HK-2 (cell line): ENCODE measurements around the gene MAPKAP1.

Experiments
- DNase-seq: peaks from one replicate; pipeline ENCODE4 v3.0.0-alpha.2; 2018; ENCODE audit not compliant: unreplicated experiment

MAPKAP1 gene

DNA sequence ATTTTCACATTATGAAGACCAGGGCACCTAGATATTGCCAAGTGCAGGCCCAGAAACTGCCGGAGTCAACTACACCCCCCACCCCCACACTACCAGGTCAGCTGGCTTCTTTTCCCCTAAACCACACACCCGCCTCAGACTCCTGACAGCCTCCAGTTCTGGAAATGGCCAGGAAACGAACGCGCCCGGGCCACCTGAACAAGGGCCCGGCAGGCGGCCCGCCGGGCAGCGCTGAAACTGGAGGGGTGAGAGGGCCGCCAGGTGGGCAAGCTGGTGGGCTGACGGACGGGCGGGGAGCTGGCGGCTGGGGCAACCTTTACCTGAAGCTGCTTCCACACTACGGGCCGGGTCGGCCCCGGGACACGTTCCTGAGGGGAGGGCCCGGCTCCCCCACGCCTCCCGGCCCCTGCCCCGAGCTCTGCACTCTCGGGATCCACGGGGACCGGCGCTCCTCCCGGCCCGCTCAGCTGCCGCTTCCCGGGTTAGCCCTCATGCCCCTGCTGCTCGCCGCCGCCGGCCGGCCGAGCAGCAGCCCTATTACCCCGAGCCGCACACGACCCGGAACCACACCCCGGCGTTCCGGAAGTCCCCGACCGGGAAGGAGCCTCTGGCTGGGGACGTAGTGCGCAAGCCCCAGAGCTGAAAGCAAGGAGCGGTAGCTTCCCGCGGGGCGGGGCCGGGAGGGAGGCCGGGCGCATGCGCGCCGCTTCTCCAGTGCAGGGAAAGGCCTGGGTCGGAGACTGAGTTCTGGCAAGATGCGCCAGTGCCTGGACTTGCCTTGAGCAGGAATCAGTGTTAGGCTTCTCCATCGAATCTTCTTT, at the start of gene MAPKAP1:
MAPKAP1 (minus strand) TSS at position 558 of the 821 bp plus-strand sequence. CDS start 34,634 bp downstream, outside the sequence.
- peak; percentile 96 for DNase-seq

GRCh38 chr9:125756518-125756917, 49.5 kb upstream of the MAPKAP1 start:
- no peak for DNase-seq

DNA sequence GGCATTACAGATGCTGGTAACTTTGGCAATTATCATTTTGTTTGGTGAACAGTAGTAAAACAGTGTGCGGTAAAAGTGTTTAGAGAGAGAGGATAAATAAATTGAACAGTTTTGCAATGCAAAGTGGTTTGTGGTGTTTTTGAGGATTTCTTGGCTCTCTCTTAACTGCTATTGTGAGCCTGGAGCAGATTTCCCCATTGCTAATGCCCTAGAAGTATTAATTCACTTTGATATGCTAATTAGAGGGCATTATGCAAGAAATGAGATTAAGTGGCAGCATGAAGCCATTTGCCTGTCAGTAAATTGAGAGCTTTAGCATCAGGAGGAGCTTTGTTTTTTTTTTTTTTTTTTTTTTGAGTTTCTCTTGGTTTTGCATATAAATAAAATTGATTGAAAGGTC, 48.3 kb upstream of the MAPKAP1 start:
- DNase-seq, result no peak

DNA sequence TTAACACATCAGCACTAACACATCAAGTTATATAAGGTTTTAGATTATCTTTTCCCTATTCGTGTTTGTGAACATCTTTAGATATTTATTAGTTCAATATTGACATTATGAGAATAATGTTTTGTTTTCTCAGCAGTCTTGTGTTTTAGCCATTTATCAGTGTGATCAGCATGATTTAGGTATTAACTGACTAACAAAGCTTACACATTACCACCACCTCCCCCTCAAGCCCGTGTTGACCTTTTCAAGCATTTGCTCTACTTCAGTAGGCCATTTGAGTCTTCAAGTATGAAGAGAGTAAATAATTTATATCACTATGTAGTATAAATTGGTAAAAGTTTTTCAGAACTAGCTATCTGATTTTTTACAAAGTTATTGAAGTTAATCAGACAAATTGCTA, 47.1 kb upstream of the MAPKAP1 start:
- DNase-seq, result no peak

DNA sequence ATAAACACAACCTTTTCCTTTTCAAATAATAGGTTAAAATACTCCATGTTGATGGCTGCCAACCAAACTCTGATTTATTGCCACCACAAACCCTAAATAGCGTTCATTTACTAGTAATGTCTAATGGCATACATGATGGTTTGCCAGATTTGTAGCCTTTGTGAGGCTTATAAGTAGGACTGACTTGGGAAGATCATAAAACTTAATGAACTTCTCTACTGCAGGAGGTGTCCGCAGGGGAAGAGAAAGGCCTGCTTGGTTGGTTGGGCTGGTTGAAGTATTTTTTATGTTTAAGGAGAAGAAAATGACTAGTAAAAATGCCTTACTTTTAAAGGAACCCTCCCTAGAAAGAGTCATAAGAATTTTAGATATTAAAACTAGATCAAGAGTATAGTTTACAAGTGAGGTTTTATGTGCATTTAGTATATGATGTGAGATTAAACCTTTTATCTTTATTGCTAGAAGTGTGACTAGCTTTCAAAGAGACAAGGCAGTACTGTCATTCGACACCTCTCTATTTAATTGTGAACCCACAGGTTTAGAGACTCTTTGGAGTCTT, 45.1 kb upstream of the MAPKAP1 start:
- DNase-seq, result no peak

- DNase-seq, result no peak
These were observed 43.6 kb upstream of the MAPKAP1 start for GRCh38 chr9:125750627-125751011.

GRCh38 chr9:125749951-125750626, 43.1 kb upstream of the MAPKAP1 start:
- DNase-seq, result no peak

DNA sequence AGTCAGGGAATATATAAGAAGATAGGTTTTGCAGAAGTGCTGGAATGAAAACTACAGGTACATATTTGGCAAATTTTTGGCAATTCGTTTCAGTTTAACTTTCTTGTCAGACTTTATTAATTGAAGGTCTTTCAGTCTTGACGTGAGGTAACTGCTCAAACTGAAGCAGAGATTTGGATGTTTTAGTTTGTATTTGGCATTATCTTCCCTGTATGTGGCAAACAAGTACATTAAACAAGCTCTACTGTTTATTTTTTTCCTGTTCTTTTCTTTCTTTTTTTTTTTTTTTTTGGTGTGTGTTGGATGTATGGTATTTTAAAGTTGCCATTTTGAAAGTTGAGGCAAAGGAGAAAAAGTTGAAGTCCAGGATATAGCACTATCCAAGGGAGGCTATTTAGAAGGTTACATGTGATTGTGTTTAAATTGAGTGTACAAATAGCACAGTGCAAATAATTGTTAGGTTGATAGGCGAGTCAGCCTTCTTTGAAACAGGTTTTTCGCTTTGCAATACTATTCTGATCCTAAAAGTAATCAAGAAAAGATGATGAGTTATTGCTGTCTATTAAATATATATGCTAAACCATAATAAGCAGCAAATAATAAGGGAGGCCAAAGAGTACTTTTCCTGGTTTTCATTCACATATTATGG, 42.4 kb upstream of the MAPKAP1 start:
- DNase-seq, result no peak

DNA sequence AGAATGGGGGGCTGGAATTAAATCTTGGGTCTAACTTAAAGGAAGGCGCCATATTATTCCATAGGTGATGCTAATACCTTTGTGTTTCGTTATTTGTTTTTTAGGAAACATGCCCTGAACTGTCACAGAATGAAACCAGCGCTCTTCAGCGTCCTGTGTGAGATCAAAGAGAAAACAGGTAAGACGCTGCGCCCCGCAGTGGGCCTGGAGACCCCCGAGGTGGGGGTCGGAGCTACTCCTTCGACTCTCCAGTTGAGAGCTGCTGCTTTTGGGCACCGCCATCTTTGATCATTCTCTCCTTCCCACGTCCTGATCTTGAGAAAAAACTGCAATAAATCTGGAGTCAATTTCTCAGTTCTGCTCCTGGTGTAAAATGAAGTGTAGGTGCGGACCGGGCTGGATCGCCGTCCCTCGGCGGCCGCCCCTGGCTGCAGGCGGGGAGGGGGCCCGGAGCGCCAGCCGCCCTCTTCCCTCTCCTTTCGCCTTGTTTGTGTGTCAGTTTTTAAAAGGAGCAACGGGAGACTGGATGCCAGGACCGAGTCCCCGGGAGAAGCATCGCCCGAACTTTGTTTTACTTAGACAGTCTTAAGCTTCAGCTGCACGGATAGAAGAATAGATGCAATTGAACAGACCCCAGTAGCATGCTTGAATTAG, 41.6 kb upstream of the MAPKAP1 start:
- DNase-seq, result no peak

GRCh38 chr9:125747765-125748445, 40.9 kb upstream of the MAPKAP1 start:
- peak; percentile 47 for DNase-seq

- DNase-seq, result peak; percentile 67
These were observed 40.2 kb upstream of the MAPKAP1 start, which contains the start of gene PBX3 for GRCh38 chr9:125747053-125747764. Gene PBX3, plus strand, starts transcription at chr9:125747373.

DNA sequence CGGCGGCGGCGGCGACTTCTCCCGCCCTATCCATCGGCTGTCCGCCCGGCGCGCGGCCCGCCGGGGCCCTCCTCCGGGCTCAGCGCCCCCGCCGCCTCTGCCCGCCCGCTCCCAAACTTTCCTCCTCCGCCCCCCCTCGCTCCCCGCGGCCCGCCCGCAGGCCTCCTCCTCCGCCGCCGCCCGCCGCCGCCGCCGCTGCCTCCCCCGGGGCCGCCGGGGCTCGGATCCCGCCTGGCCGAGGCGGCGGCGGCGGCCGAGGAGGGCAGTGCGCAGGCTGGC, 39.7 kb upstream of the MAPKAP1 start:
- no peak for DNase-seq

DNA sequence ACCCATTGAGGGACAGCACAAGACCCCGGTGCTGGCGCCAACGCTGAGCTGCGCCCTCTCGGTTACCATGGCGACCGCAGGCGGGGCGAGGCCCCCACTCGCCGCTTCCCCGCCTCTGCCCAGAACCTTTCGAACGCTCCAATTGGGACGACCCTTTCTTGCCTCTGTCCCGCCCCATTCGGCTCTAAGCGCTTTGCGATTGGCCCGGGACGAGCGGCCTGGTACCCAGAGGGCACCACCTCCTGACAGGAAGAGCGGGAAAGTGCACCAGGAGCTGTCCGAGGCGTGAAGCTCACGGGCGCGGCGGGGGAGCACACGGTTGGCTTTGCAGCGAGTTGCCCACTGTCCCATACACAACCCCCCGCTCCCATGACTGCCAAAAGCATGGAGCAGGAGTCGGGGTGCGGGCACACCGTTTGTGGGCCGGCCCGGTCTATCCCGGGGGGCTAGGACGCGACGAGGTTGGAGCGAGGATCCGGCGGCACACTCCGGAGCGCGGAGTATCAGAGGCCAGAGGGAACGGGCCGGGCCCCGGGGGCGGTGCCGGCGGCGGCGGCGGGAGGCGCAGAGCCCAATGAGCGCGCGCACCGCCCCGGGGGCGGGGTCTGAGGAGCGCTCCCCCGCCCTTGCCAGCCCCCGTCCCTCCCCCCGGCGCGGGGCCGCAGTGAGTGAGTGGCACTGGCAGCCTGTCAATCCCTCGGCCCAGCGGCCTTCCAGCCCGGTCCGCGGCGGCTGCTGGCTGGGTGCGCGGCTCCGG, 39.2 kb upstream of the MAPKAP1 start:
- peak; percentile 99 for DNase-seq

GRCh38 chr9:125745682-125746016, 38.6 kb upstream of the MAPKAP1 start:
- DNase-seq, result no peak

- DNase-seq, result no peak
These were observed 38.0 kb upstream of the MAPKAP1 start for GRCh38 chr9:125745018-125745417.

GRCh38 chr9:125744616-125745015, 37.6 kb upstream of the MAPKAP1 start:
- DNase-seq, result no peak

- no peak for DNase-seq
These were observed 36.8 kb upstream of the MAPKAP1 start for GRCh38 chr9:125743682-125744428.

- DNase-seq, result no peak
These were observed 35.6 kb upstream of the MAPKAP1 start for GRCh38 chr9:125742657-125743056.

DNA sequence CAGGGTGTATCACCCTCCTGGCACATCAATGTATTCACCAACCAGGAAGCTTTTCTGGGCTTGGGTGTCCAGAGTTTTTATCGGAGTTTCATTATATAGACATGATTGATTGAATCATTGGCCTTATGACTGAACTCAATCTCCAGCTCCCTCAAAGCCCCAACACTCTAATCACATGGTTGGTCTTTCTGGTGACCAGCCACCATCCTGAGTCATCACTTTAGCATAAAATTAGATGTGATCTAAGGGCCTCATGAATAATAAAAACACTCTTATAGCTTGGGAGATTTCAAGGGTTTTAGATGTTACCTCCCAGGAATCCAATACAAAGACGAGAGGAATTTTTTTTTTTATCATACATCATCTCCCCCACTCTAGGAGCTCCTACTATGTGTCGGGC, 32.4 kb upstream of the MAPKAP1 start:
- no peak for DNase-seq

DNA sequence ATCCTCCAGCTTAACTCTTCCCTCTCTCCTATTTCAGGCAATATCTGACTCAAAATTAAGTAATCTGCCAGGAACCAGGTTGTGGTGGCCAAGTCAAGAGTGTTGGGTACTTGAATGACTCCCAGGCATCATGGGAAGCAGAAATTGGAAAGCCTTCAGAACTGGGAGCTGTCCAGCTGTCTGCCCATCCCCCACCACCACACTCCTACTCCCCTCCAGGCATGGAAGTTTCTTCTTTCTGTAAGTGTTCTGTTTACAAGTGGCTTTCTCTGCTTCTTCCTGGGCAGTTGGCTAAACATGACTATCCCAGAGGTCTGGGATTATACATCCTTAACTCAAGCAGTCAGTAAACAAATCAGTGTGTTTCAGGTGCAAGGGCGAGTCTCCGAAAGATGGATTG, 25.6 kb upstream of the MAPKAP1 start:
- no peak for DNase-seq
